Measurements from ENCODE around the gene STARD13.

GRCh38 chr13:33206945-33207614, 78.5 kb downstream of the STARD13 start:
- TF ChIP-seq CTCF (IDR thresholded peaks at IDR 0.05) = no peak
- no peak for TF ChIP-seq POLR2A (IDR thresholded peaks at IDR 0.05)

All from right lobe of liver (tissue), 4 donors.